PC-9 (cell line): ENCODE data around the gene COA3. TPM values are rescaled to one million over a fixed set of nuclear protein-coding genes. Genes with fewer than 3 reads are reported as not detected.

ENCODE experiments used
- BruUV-seq: library from RNA; stranded (reverse); fragments of 400-500 nt; replicated peaks from 2 replicates; lab custom pipeline; 2021; lab: Mats Ljungman, UMichigan
- CTCF ChIA-PET: fragments of 300-600 bp; sonication (Branson Sonifier 250); formaldehyde crosslinking; loops from one replicate; lab custom pipeline; 2022; ENCODE audit warnings: antibody characterized with exemption; lab: Charles Lee
- POLR2A ChIA-PET: fragments of 300-600 bp; sonication (Branson Sonifier 250); formaldehyde crosslinking; loops from one replicate; lab custom pipeline; 2022; ENCODE audit warnings: antibody characterized with exemption; ENCODE audit not compliant: unreplicated experiment; lab: Charles Lee
- DNase-seq, 2 experiments: peaks; one replicate each; pipeline versions ENCODE4 v3.0.0 to v3.0.0-alpha.2; 2015 to 2022; ENCODE audit warnings: mixed read lengths in 1 of 2
- H2AFZ ChIP-seq: fragments of 200-600 bp; sonication (generic); 2 replicates; pipeline ENCODE4 v1.8.1; 2017; ENCODE audit warnings: antibody characterized with exemption
- H3F3A ChIP-seq: fragments of 200-600 bp; sonication (generic); 2 replicates; pipeline ENCODE4 v1.8.1; 2017; ENCODE audit warnings: antibody characterized with exemption, mild to moderate bottlenecking, low read depth; ENCODE audit not compliant: insufficient read depth
- H3K27ac ChIP-seq: fragments of 200-600 bp; sonication (generic); 2 replicates; pipeline ENCODE4 v1.6.1; 2016; ENCODE audit warnings: mixed run types
- H3K27me3 ChIP-seq: fragments of 200-600 bp; sonication (generic); 2 replicates; pipeline ENCODE4 v1.6.1; 2016; ENCODE audit warnings: low read depth, mixed run types; ENCODE audit not compliant: insufficient read depth
- H3K36me3 ChIP-seq: fragments of 200-600 bp; sonication (generic); 2 replicates; pipeline ENCODE4 v1.6.1; 2016; ENCODE audit warnings: low read depth, mixed run types
- H3K4me1 ChIP-seq: fragments of 200-600 bp; sonication (generic); replicated peaks from 2 replicates; pipeline ENCODE4 v1.6.1; 2016; ENCODE audit warnings: mixed run types; ENCODE audit not compliant: insufficient read depth
- H3K4me2 ChIP-seq: fragments of 200-600 bp; sonication (generic); 2 replicates; pipeline ENCODE4 v1.6.1; 2017; ENCODE audit warnings: mixed run types
- H3K4me3 ChIP-seq: fragments of 200-600 bp; sonication (generic); 2 replicates; pipeline ENCODE4 v1.6.1; 2016; ENCODE audit warnings: mixed run types
- H3K79me2 ChIP-seq: fragments of 200-600 bp; sonication (generic); 2 replicates; pipeline ENCODE4 v1.6.1; 2017; ENCODE audit warnings: low read depth, mixed run types
- H3K9me2 ChIP-seq: fragments of 200-600 bp; sonication (generic); 2 replicates; pipeline ENCODE4 v1.8.1; 2017; ENCODE audit warnings: mild to moderate bottlenecking; ENCODE audit not compliant: insufficient read depth
- H3K9me3 ChIP-seq: fragments of 200-600 bp; sonication (generic); 2 replicates; pipeline ENCODE4 v1.8.1; 2016; ENCODE audit warnings: low read depth; ENCODE audit not compliant: insufficient read depth
- H4K20me1 ChIP-seq: fragments of 200-600 bp; sonication (generic); 2 replicates; pipeline ENCODE4 v1.8.1; 2017; ENCODE audit not compliant: insufficient read depth
- EZH2 ChIP-seq: fragments of 200-600 bp; sonication (generic); IDR thresholded peaks from 2 replicates; pipeline ENCODE4 v1.8.0; 2017; ENCODE audit warnings: antibody characterized with exemption, low read depth
- intact Hi-C: fragments of 100-400 bp; cut with micrococcal nuclease; formaldehyde crosslinking; loops from one replicate; pipeline ENCODE4 v1.10.0; 2022; ENCODE audit not compliant: unreplicated experiment
- microRNA-seq: library from miRNA; unstranded; fragments of <30 nt; microRNA quantifications from one replicate; pipeline ENCODE4 v1.2.0, GENCODE V29; 2021; ENCODE audit warnings: borderline number of aligned reads, borderline replicate concordance
- total RNA-seq: library from RNA; stranded (reverse); gene quantifications from 2 replicates; pipeline ENCODE4 v1.2.3, GENCODE V29; 2021
- TF ChIP-seq, protein P1 (sequence below): fragments of 200-600 bp; sonication (generic); conservative IDR thresholded peaks from 2 replicates; pipeline ENCODE4 v1.6.1; 2017; ENCODE audit warnings: mixed run types, antibody characterized with exemption, mild to moderate bottlenecking, moderate library complexity

COA3 gene
- total RNA-seq, 1 experiment from 2014 or later = 49.9 TPM

DNA sequence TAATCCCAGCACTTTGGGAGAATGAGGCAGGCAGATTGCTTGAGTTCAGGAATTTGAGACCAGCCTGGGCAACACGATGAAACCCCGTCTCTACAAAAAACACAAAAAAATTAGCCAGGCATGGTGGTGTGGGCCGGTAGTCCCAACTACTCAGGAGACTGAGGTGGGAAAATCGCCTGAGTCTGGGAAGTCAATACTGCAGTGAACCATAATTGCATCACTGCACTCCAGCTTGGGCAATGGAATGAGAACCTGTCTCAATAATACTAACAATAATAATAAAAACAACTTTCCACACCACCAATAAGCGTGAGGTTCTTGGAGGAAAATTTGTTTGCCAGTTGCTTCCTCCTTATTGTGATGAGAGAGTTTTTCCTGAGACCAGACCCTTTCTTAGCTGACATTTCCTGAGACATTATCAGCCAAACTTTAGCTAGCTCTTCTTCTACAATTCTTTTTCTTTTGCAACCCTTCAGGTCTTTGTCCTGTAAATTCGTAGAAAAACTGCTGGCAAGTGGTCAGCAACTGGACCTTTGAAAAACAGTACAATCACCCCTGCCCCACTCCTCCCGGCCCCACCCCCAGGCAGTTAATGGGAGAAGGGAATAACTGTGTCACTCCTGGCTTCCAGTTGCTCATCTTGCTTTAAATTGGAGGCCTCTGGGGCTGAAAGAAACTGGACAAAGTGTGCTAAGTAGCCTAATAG lies 50.1 kb downstream of the COA3 start:
- Histone ChIP-seq H3K36me3 (no peaks in the 10 kb centered on the region), H3K9me3 (no peaks in the 10 kb centered on the region), H3K79me2 (no peaks in the 10 kb centered on the region), H3K9me2 (no peaks in the 10 kb centered on the region), H3K27ac (no peak overlapping the region), H4K20me1 (no peaks in the 10 kb centered on the region), H3F3A (no peaks in the 10 kb centered on the region; the same call in 1 of the 2 replicates), H3K27me3 (no peaks in the 10 kb centered on the region), H2AFZ (no peak overlapping the region), H3K4me2 (no peak overlapping the region), H3K4me3 (no peak overlapping the region), H3K4me1 (peaks cover 13% of the 10 kb centered on the region)
- BruUV-seq = no TSS peak
- intact Hi-C loops = no loop called here
- TF ChIP-seq, protein P1, sequence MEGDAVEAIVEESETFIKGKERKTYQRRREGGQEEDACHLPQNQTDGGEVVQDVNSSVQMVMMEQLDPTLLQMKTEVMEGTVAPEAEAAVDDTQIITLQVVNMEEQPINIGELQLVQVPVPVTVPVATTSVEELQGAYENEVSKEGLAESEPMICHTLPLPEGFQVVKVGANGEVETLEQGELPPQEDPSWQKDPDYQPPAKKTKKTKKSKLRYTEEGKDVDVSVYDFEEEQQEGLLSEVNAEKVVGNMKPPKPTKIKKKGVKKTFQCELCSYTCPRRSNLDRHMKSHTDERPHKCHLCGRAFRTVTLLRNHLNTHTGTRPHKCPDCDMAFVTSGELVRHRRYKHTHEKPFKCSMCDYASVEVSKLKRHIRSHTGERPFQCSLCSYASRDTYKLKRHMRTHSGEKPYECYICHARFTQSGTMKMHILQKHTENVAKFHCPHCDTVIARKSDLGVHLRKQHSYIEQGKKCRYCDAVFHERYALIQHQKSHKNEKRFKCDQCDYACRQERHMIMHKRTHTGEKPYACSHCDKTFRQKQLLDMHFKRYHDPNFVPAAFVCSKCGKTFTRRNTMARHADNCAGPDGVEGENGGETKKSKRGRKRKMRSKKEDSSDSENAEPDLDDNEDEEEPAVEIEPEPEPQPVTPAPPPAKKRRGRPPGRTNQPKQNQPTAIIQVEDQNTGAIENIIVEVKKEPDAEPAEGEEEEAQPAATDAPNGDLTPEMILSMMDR = no peak
- TF ChIP-seq EZH2 = no peak
- CTCF ChIA-PET = no interaction called here
- POLR2A ChIA-PET = no interaction called here
- no peak for DNase-seq

Small RNAs within 50 kb of the gene (microRNA-seq; reads per million reads assigned to microRNA genes)
- gene MIR6781 = 2.0 reads per million

Other genes starting within 250 kb of the COA3 start
- gene HSD17B1, start 245.8 kb downstream of the COA3 start, total RNA-seq = 0.90 and 1.3 TPM in 2 replicates
- gene COASY, start 236.6 kb downstream of the COA3 start, total RNA-seq = 133 and 152 TPM in 2 replicates
- 20.0 and 26.0 TPM in 2 replicates for gene MLX, start 231.6 kb downstream of the COA3 start, total RNA-seq
- gene PSMC3IP, start 221.0 kb downstream of the COA3 start, total RNA-seq = 10.2 and 13.4 TPM in 2 replicates
- 57.0 and 61.7 TPM in 2 replicates for gene RETREG3, start 189.3 kb downstream of the COA3 start, total RNA-seq
- 79.1 and 85.6 TPM in 2 replicates for gene TUBG1, start 189.0 kb downstream of the COA3 start, total RNA-seq
- gene TUBG2, start 139.4 kb downstream of the COA3 start, total RNA-seq = 25.5 and 28.3 TPM in 2 replicates
- 22.5 and 32.2 TPM in 2 replicates for gene PLEKHH3, start 121.7 kb downstream of the COA3 start, total RNA-seq
- gene CCR10, start 116.9 kb downstream of the COA3 start, total RNA-seq = 0.25 TPM in 1 of 2 replicates, not detected in the other
- gene CNTNAP1, start 116.2 kb downstream of the COA3 start, total RNA-seq = 1.4 and 1.8 TPM in 2 replicates
- 22.8 and 24.8 TPM in 2 replicates for gene EZH1, start 53.7 kb downstream of the COA3 start, total RNA-seq
- 1.1 TPM in 1 of 2 replicates, not detected in the other for gene RAMP2, start 37.5 kb downstream of the COA3 start, total RNA-seq
- gene VPS25, start 25.3 kb downstream of the COA3 start, total RNA-seq = 38.7 and 48.4 TPM in 2 replicates
- gene WNK4, start 18.1 kb downstream of the COA3 start, total RNA-seq = 8.3 and 11.9 TPM in 2 replicates
- not detected in 2 replicates for gene CNTD1, start 157 bp upstream of the COA3 start, total RNA-seq
- 58.9 and 66.0 TPM in 2 replicates for gene BECN1, start 25.6 kb upstream of the COA3 start, total RNA-seq
- 115 and 122 TPM in 2 replicates for gene PSME3, start 34.7 kb upstream of the COA3 start, total RNA-seq
- gene AOC2, start 45.9 kb upstream of the COA3 start, total RNA-seq = 3.7 TPM in 2 replicates
- 0.98 and 2.8 TPM in 2 replicates for gene AOC3, start 52.5 kb upstream of the COA3 start, total RNA-seq
- gene G6PC1, start 102.1 kb upstream of the COA3 start, total RNA-seq = not detected in 2 replicates
- 32.6 and 35.4 TPM in 2 replicates for gene AARSD1, start 165.8 kb upstream of the COA3 start, total RNA-seq
- gene PTGES3L, start 181.4 kb upstream of the COA3 start, total RNA-seq = 0.70 and 1.3 TPM in 2 replicates
- gene RUNDC1, start 181.9 kb upstream of the COA3 start, total RNA-seq = 12.7 and 13.8 TPM in 2 replicates
- 593 and 950 TPM in 2 replicates for gene RPL27, start 199.7 kb upstream of the COA3 start, total RNA-seq
- gene IFI35, start 208.1 kb upstream of the COA3 start, total RNA-seq = 19.7 and 22.1 TPM in 2 replicates
- gene VAT1, start 223.7 kb upstream of the COA3 start, total RNA-seq = 212 and 220 TPM in 2 replicates
- 0.26 and 0.43 TPM in 2 replicates for gene RND2, start 226.5 kb upstream of the COA3 start, total RNA-seq